Endodermal cell (in vitro differentiated cells): ENCODE results near the gene OR10A2. TPM values are rescaled to one million over a fixed set of nuclear protein-coding genes. Genes with fewer than 3 reads are reported as not detected.
"Not testable (repeated sequence)": the region's sequence is repeated elsewhere in the genome, so short reads cannot be mapped to it uniquely, and the experiment has no call there.

Experiments
- DNase-seq: peaks from one replicate; pipeline ENCODE4 v3.0.0-alpha.2; 2017
- H3K27ac ChIP-seq: 2 replicates; pipeline ENCODE4 v1.5.1; 2013; ENCODE audit warnings: mild to moderate bottlenecking, low read depth, low read length, moderate library complexity
- H3K27me3 ChIP-seq: 2 replicates; pipeline ENCODE4 v1.6.1; 2013; ENCODE audit warnings: mild to moderate bottlenecking, low read length, moderate library complexity; ENCODE audit not compliant: insufficient read depth, control insufficient read depth, poor library complexity, severe bottlenecking
- H3K36me3 ChIP-seq: 2 replicates; pipeline ENCODE4 v1.7.0; 2013; ENCODE audit warnings: mild to moderate bottlenecking, low read length, moderate library complexity; ENCODE audit not compliant: control insufficient read depth, insufficient read depth
- H3K4me1 ChIP-seq: one replicate; pipeline ENCODE4 v1.7.0; 2013; ENCODE audit warnings: low read length; ENCODE audit not compliant: control insufficient read depth, insufficient read depth
- H3K4me3 ChIP-seq: 2 replicates; pipeline ENCODE4 v1.5.1; 2013; ENCODE audit warnings: mild to moderate bottlenecking, low read length, moderate library complexity
- H3K9ac ChIP-seq: 2 replicates; pipeline ENCODE4 v1.6.1; 2013; ENCODE audit warnings: mild to moderate bottlenecking, low read length, moderate library complexity; ENCODE audit not compliant: poor library complexity, severe bottlenecking; ENCODE audit errors: extremely low read depth
- H3K9me3 ChIP-seq: 2 replicates; pipeline ENCODE4 v1.6.1; 2013; ENCODE audit warnings: mild to moderate bottlenecking, low read length, moderate library complexity; ENCODE audit not compliant: control insufficient read depth
- H3K27ac Mint-ChIP-seq: 2 replicates; pipeline ENCODE4 v1.8.0; 2020; ENCODE audit warnings: mixed read lengths
- H3K27me3 Mint-ChIP-seq: 2 replicates; pipeline ENCODE4 v1.8.0; 2021; ENCODE audit warnings: mild to moderate bottlenecking, mixed read lengths; ENCODE audit not compliant: insufficient read depth
- H3K36me3 Mint-ChIP-seq: 2 replicates; pipeline ENCODE4 v1.8.0; 2020; ENCODE audit warnings: low read depth, mixed read lengths
- H3K4me1 Mint-ChIP-seq: 2 replicates; pipeline ENCODE4 v1.8.0; 2020; ENCODE audit warnings: mixed read lengths
- H3K4me3 Mint-ChIP-seq: 2 replicates; pipeline ENCODE4 v1.8.0; 2020; ENCODE audit warnings: mild to moderate bottlenecking, moderate library complexity, mixed read lengths
- H3K9me3 Mint-ChIP-seq: 2 replicates; pipeline ENCODE4 v1.8.0; 2020; ENCODE audit warnings: mild to moderate bottlenecking, mixed read lengths
- WGBS, 2 experiments: methylation state at CpG; one replicate each; pipeline versions ENCODE4 v1.1.5 to v1.1.7; 2013; ENCODE audit warnings: missing lambda C conversion rate in 2 of 2, mixed read lengths in 1 of 2; ENCODE audit not compliant: insufficient coverage in 1 of 2, insufficient read length in 1 of 2; 5-methylcytosine and 5-hydroxymethylcytosine counted together
- total RNA-seq, 2 donors: library from RNA; stranded (reverse); fragmentation: NEBNext Ultra II Directional in 1 of 2; extraction: Animal tissue kit (Norgen Biotek cat#: 25700) in 1 of 2; gene quantifications; 2 replicates in 1 of 2; 3 replicates in 1 of 2; pipeline ENCODE4 v1.2.1, GENCODE V29; 2021
- TF ChIP-seq, protein P1 (sequence below): fragments of 200-600 bp; sonication (generic); conservative IDR thresholded peaks from 2 replicates; pipeline ENCODE4 v1.5.0; 2021; ENCODE audit warnings: antibody characterized with exemption, mild to moderate bottlenecking

OR10A2 gene
- total RNA-seq, 2 donors from 2014 or later: not detected

DNA sequence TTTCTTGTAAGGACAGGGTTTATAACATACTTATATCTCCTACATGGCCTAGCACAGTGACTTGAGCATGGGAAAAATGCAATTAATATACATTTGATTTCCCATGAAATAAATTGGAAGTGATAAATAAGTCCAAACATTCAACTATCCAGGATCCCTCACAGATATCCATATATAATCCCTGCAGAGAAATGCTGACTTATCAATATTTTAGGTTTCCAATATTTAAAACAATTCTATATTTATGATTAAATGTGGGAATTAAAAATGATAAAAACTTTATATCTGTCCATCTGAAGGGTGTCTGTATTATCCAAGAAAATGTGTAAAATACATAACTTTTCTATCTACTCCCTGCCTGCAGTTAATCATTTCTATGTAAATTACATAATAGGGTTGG lies 19.9 kb downstream of the OR10A2 start:
- TF ChIP-seq, protein P1, sequence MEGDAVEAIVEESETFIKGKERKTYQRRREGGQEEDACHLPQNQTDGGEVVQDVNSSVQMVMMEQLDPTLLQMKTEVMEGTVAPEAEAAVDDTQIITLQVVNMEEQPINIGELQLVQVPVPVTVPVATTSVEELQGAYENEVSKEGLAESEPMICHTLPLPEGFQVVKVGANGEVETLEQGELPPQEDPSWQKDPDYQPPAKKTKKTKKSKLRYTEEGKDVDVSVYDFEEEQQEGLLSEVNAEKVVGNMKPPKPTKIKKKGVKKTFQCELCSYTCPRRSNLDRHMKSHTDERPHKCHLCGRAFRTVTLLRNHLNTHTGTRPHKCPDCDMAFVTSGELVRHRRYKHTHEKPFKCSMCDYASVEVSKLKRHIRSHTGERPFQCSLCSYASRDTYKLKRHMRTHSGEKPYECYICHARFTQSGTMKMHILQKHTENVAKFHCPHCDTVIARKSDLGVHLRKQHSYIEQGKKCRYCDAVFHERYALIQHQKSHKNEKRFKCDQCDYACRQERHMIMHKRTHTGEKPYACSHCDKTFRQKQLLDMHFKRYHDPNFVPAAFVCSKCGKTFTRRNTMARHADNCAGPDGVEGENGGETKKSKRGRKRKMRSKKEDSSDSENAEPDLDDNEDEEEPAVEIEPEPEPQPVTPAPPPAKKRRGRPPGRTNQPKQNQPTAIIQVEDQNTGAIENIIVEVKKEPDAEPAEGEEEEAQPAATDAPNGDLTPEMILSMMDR: no peak
- Mint-ChIP-seq H3K27ac (no peak overlapping the region), H3K9me3 (no peaks in the 10 kb centered on the region), H3K27me3 (no peaks in the 10 kb centered on the region), H3K4me1 (no peaks in the 10 kb centered on the region), H3K4me3 (no peak overlapping the region), H3K36me3 (no peaks in the 10 kb centered on the region)
- no peak for DNase-seq
- H3K36me3 ChIP-seq: no peaks in the 10 kb centered on the region
- no peaks in the 10 kb centered on the region for H3K9me3 ChIP-seq
- H3K9ac ChIP-seq: no peak overlapping the region
- H3K4me3 ChIP-seq: no peak overlapping the region
- no peaks in the 10 kb centered on the region for H3K27me3 ChIP-seq
- no peak overlapping the region for H3K27ac ChIP-seq
- no peaks in the 10 kb centered on the region for H3K4me1 ChIP-seq

DNA sequence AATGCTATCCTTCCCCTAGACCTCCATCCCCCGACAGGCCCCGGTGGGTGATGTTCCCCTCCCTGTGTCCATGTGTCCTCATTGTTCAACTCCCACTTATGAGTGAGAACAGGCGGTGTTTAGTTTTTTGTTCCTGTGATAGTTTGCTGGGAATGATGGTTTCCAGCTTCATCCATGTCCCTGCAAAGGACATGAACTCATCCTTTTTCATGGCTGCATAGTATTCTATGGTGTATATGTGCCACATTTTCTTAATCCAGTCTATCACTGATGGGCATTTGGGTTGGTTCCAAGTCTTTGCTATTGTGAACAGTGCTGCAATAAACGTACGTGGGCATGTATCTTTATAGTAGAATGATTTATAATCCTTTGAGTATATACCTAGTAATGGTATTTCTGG lies 24.9 kb downstream of the OR10A2 start:
- not testable (repeated sequence) for H3K9me3 ChIP-seq, H3K27ac Mint-ChIP-seq, H3K4me1 ChIP-seq, H3K9ac ChIP-seq, DNase-seq, H3K27me3 ChIP-seq, H3K36me3 ChIP-seq, H3K9me3 Mint-ChIP-seq, H3K4me3 ChIP-seq, H3K4me1 Mint-ChIP-seq, H3K4me3 Mint-ChIP-seq, H3K27ac ChIP-seq, H3K27me3 Mint-ChIP-seq, H3K36me3 Mint-ChIP-seq
- 83 to 94% methylated on average over 2 to 5 of the region's 5 CpGs for WGBS, 2 experiments

DNA sequence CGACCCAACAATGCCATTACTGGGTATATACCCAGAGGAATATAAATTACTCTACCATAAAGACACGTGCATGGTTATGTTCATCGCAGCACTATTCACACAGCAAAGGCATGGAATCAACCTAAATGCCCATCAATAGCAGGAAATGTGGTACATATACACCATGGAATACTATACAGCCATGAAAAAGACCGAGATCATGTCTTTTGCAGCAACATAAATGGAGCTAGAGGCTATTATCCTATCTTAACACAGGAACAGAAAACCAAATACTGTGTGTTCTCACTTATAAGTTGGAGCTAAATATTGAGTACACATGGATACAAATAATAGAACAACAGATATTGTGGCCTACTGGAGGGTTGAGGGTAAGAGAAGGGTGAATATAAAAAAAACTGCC lies 26.0 kb downstream of the OR10A2 start:
- H3K4me1 Mint-ChIP-seq: no peaks in the 10 kb centered on the region
- H3K9ac ChIP-seq: no peak overlapping the region
- TF ChIP-seq, protein P1: no peak
- H3K27ac ChIP-seq: no peak overlapping the region
- no peaks in the 10 kb centered on the region for H3K27me3 ChIP-seq
- H3K27ac Mint-ChIP-seq: no peak overlapping the region
- peaks cover 2% of the 10 kb centered on the region for H3K9me3 Mint-ChIP-seq
- no peaks in the 10 kb centered on the region for H3K4me1 ChIP-seq
- 96 to 100% methylated on average over 3 to 4 of the region's 4 CpGs for WGBS, 2 experiments
- H3K27me3 Mint-ChIP-seq: no peaks in the 10 kb centered on the region
- H3K4me3 ChIP-seq: no peak overlapping the region
- peaks cover 4% of the 10 kb centered on the region for H3K9me3 ChIP-seq
- no peak overlapping the region for H3K4me3 Mint-ChIP-seq
- no peak for DNase-seq
- H3K36me3 ChIP-seq: no peaks in the 10 kb centered on the region
- no peaks in the 10 kb centered on the region for H3K36me3 Mint-ChIP-seq

DNA sequence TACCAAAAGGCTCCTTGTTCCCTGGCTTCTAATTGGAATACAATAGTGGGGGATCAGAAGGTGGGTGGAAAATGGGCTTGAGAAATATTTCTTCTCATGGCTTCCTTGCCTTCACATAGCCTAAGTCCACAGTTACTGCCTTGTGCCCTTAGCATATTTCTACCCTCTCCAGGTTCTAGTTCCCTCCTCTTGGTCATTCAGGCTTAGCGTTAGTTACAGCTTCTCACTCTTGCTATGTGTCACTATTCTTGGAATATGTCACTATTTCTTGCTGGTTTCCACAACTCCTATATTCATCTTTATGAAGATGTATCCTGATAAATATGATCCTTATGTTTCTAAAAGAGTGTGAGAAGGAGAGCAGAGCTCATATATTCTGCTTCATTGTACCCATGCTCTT lies 27.0 kb downstream of the OR10A2 start:
- Mint-ChIP-seq H3K27me3 (no peaks in the 10 kb centered on the region), H3K4me3 (no peak overlapping the region)

More for the DNA sequence above, 27.0 kb downstream of the OR10A2 start:
- no peaks in the 10 kb centered on the region for H3K36me3 Mint-ChIP-seq
- H3K9me3 ChIP-seq: peaks cover 4% of the 10 kb centered on the region
- no peaks in the 10 kb centered on the region for H3K4me1 ChIP-seq
- H3K9ac ChIP-seq: no peak overlapping the region
- no peaks in the 10 kb centered on the region for H3K4me1 Mint-ChIP-seq
- no peak for DNase-seq
- H3K27ac ChIP-seq: no peak overlapping the region
- no peak overlapping the region for H3K27ac Mint-ChIP-seq
- 86 to 90% methylated on average over 1 of the region's 1 CpG for WGBS, 2 experiments
- no peak overlapping the region for H3K4me3 ChIP-seq
- no peaks in the 10 kb centered on the region for H3K36me3 ChIP-seq
- H3K27me3 ChIP-seq: no peaks in the 10 kb centered on the region
- TF ChIP-seq, protein P1: no peak
- peaks cover 2% of the 10 kb centered on the region for H3K9me3 Mint-ChIP-seq
